ENCODE measurements around the gene CFAP20DC.

- no peak for TF ChIP-seq MAX (IDR thresholded peaks at IDR 0.05)
- TF ChIP-seq CTCF (IDR thresholded peaks at IDR 0.05; ENCODE audit: low read depth, low read length, missing input control) = no peak
- no peak for TF ChIP-seq TAF1 (conservative IDR thresholded peaks at IDR 0.05)
- TF ChIP-seq GABPA (IDR thresholded peaks at IDR 0.05 in 1 of 2, conservative IDR thresholded peaks at IDR 0.05 in 1 of 2) = no peak
- TF ChIP-seq REST (IDR thresholded peaks at IDR 0.05) = no peak
- no peak for TF ChIP-seq ZBTB33 (IDR thresholded peaks at IDR 0.05)
These were observed 63.2 kb downstream of the CFAP20DC start for GRCh38 chr3:58986654-58987053.
